ENCODE data around the gene MOB2.
"Not testable (repeated sequence)": the region's sequence is repeated elsewhere in the genome, so short reads cannot be mapped to it uniquely, and the experiment has no call there.

The MOB2 gene

DNA sequence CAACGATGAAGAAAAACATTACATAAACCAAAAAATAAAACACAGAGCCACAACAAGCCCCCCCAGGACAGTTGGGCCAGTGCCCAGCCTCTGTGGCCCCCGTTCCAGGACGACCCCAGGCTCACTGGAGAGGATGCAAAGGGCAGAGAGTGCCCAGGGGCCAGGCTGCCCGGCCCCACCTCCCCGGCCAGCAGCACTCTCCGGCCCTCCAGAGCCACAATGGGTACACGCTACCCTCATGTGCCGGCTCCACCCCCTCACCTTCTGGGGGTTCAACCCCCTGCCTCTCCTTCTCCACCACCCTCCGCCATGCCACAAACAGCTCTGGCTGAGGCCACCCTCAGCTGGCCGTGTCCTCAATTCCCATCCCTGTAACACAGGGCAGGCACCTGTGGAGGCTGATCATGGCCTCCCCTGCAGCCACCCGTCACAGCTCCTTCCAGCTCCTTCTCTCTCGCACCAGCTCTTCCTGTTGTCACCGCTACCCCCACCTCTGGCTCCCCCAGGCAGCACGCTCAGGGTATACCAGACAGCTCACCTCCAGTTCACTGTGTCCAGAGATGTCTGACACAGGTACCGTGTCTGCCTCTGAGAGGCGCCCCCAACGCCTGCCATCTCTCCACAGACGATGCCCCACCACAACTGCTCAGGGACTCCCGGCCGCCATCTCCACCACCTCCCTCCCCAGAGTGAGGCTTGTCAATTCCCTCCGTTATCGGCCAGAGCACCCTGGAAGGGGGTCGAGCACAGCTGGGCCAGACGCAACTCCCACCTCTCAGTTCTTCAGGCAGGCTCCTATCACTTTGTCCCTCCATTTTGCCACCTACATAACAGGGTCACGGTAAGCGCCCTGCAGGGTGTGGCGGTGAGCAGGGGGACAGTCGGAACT lies 30.8 kb upstream of the MOB2 start:
- DNase-seq: no peak

GRCh38 chr11:1516273-1517067 lies 29.9 kb upstream of the MOB2 start:
- DNase-seq: no peak

GRCh38 chr11:1515082-1516060 lies 28.8 kb upstream of the MOB2 start:
- peak; percentile 93 for DNase-seq

DNA sequence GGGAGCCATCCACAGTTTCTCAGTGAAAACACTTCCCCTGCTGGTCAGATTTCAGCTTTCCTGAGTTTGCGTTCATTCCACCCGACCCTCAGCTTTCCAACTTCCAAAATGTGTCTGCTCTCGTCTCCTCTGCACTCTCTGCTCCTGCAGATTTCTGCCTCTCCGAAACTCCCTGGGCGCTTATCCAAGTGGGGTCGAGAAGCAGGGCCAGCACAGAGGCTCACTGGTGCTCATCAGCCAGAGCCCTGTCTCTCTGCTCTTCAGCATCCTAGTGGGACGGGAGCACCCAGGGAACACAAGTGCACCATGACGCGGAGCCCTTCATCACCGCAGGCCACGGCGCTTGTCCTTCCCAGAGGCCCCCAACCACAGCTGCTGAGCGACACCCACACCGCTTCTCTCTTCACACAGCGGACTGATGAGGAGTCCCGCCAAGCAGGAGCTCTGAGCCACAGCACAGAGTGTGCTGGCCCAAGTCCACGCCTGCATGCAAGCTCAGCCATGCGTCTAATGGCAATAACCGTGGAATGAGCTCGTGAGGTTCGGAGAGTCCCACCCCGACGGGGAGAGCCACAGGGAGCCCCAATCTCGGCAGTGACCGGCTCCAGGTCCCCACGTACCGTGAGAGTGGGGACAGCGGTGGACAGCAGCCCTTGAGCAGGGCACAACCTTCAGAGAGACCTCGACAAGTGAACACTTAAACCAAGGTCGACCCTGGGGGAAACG lies 27.9 kb upstream of the MOB2 start:
- no peak for DNase-seq

GRCh38 chr11:1513326-1514296 lies 27.0 kb upstream of the MOB2 start:
- no peak for DNase-seq

DNA sequence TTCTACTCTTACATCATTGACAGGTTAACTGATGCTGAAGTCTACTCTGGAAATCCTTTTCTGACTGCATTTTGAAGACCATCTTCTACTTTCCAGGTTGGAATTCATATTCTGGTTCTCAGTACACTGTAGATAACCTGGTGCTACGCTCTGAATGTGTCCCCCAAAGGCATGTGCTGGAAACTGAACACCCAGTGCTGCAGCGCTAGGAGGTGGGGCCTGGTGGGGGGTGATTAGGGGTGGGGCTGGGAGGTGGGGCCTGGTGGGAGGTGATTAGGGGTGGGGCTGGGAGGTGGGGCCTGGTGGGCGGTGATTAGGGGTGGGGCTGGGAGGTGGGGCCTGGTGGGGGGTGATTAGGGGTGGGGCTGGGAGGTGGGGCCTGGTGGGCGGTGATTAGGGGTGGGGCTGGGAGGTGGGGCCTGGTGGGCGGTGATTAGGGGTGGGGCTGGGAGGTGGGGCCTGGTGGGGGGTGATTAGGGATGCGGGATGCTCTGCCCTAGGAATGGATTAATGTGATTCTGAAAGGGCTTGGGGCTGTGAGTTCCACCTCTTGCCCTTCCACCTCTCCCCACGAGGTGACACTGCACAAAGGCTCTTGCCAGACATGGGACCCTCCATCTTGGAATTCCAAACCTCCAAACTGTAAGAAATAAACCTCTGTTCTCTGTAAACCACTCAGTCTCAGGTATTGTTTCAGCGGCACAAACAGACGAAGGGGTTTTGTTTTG lies 26.1 kb upstream of the MOB2 start:
- not testable (repeated sequence) for DNase-seq

DNA sequence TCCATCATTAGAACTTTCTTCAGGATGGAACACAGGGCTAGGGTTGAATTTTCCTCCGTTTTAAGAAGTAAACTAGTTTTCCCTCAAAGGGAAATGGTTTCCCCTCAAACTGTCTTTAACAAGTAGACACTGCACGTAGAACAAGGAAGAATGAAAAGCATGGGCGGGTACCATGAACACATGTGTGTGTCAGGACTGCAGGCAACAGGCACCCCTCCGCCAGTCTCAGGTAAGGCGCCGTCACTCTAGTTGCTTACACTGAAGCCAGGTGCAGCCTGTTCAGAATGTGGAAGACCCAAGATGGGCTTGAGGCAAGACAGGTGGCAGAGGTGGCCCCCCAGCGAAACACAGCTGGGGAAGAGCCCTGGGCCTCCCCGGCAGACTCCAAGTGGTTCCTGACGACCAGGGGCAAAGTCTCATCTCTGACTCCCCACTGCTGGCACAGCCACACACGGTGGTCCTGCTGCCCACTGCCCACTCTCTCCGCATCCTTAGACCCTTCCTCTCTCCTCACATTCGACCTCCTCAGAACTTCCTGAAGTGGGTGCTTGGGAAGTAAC lies 25.4 kb upstream of the MOB2 start:
- no peak for DNase-seq

DNA sequence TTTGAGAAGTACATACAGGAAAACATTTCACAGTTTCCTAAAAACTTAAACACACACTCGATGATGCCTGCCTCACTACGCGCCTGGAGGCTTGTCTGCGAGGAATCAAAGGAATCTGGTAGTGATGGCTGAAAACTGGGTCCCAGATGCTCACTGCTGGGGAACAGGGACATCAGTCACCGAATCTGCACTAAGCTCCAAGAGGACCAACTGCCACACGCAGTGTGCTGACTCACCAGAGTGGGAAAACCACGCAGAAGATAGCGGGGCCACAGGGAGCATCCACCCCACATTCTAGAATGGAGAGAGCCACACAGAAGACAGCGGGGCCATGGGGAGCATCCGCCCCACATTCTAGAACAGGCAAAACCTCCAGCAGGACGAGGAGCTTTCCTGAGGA lies 24.3 kb upstream of the MOB2 start:
- DNase-seq: no peak

DNA sequence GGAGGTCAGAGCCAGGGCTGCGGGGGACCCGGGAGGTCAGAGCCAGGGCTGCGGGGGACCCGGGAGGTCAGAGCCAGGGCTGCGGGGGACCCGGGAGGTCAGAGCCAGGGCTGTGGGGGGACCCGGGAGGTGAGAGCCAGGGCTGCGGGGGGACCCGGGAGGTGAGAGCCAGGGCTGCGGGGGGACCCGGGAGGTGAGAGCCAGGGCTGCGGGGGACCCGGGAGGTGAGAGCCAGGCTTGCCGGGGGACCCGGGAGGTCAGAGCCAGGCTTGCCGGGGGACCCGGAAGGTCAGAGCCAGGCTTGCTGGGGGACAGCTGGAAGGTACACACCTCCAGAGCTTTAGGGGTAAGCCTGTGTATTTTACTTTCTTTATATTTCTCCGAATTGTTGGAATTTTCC lies 23.8 kb upstream of the MOB2 start:
- not testable (repeated sequence) for DNase-seq

- no peak for DNase-seq
These were observed 23.2 kb upstream of the MOB2 start for GRCh38 chr11:1509626-1510255.

DNA sequence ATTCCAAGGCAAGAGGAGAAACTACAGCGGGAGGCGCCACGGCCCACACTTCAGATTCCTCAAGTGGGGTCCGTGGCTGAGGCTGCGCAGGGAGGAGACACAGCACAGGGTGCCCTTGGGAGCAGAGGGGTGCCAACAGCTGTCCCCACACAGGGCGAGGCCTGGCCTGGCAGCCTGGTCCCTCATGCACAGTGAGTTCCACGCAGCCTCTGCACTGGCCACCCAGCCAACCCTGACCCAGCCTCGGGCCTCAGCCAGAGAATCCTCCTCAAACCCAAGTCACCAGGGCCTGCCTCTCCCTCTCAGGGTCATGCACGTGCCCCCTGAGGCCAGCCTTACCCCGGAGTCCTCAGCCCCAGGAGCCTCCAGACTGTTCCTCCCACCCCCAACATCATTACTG lies 22.4 kb upstream of the MOB2 start:
- no peak for DNase-seq

DNA sequence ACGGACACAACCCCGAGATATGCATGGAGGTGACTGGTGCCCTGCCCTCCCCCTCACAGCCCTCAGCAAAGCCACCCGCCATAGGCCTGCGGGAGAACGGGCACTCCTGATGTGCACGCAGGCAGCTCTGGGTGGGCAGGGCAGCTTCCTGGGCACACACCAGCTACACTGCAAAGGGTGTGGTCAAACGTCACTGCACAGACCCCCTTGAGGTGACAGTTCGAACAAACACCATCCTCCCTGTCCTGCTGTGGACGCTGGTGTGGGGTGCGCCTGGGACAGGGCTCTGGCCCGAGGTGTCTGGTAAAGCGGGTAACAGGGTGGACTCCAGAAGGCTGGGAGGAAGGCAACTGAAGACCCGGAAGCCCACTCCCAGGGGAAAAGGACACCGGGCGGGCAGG lies 21.9 kb upstream of the MOB2 start:
- DNase-seq: no peak

GRCh38 chr11:1507381-1508140 lies 21.0 kb upstream of the MOB2 start:
- DNase-seq: no peak

DNA sequence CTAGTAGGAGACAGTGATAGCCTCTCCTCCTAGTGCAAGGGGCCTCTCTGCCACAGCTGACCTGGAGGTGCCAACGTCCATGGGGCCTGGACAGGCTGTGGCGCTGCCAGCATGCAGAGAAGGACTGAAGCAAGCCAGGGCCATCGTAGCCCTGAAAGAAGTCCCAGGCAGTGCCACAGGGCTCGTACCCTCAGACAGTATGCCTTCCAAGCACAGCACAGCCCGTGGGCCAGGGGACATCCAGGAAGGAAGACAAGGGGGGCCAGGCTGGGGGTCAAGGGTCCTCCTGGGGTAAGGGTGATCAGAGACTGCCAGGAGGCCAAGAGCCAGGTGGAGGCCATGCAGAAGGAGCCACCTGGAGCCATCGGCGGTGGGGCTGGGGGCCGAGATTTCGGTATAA lies 20.4 kb upstream of the MOB2 start:
- DNase-seq: no peak

GRCh38 chr11:1505480-1505879 lies 18.9 kb upstream of the MOB2 start:
- DNase-seq: no peak

GRCh38 chr11:1504581-1505290 lies 18.2 kb upstream of the MOB2 start:
- DNase-seq: no peak

DNA sequence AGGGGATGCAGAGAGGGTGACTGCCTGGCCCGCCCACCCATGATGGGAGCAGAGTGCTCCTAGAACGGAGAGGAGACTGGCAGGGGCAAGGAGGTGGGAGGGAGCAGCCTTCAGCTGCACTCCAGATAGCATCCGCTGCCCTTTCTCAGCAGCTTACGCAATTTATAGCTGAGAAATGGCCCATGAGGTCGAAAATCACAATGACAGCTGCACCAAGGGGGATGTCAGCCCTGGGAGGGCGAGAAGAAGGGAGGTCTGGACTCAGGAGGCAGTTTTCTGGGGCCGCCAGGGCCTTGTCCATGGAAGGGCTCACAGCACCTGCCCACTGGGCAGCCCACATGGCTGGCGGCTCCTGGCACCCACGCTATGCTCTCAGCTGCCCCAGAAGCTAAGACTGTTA lies 17.6 kb upstream of the MOB2 start:
- no peak for DNase-seq

DNA sequence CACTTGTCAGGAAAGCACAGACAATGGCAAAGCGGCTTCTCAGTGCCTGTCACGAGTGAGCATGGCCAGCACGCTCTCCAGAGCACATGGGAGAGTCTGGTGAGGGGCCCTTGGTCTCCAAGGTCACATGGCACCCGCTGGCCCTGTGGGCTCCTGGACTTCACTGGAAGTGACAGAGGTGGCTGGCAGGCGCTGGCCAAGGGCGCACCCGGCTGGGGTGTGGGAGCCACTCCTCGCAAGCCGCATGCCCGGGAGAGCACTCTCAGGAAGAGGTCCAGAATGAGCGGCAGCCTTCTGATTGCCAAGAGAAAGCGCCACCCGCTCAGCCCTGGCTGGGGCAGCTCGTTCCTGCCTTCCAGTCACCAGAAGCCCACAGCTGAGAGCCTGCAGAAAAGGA lies 17.1 kb upstream of the MOB2 start:
- no peak for DNase-seq

Measured in activated CD8-positive, alpha-beta memory T cell treated with anti-CD3 and anti-CD28 coated beads for 24 hours (primary cell).